GM19023 (cell line): ENCODE results near the gene AGAP1.

Source experiments
- ATAC-seq: cut with Tn5 transposase; IDR thresholded peaks from one replicate; pipeline ENCODE4 v1.9.1; 2021; ENCODE audit warnings: mild to moderate bottlenecking, moderate library complexity; ENCODE audit not compliant: unreplicated experiment

AGAP1 gene

DNA sequence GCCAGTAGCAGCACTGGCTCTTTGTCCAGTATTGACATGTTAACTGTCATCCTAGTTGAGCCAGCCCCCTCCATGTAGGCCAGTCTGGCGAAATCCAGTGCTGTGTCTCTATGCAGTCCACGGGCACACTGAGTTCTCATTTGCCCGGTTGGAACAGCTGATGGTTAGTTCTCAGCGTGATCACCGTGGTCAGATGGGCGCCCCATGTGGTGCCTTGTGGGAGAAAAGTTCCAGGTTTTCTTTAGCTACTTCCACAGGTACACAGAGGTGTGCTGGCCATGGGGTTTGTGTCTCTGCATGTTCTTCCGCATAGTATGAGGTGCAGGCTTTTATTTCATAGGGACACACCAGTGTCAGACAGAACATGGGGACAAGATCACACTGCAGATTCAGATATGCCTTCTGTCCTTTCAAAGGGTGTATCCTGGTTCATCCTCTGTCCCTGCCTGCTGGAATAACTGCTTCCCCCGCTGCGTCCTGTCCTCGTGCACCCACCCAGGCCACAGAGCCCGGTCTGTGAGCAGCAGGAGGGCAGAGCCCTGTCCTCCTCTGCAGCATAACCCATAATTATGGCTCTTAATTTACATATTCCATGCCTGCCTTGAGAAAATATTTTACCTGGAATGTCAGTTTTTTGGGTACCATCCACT, 340.3 kb downstream of the AGAP1 start:
- ATAC-seq: no peak

- ATAC-seq: no peak
Measured at GRCh38 chr2:235834781-235835180, 340.9 kb downstream of the AGAP1 start.

GRCh38 chr2:235835810-235836209, 342.0 kb downstream of the AGAP1 start:
- ATAC-seq: no peak

- ATAC-seq: no peak
Measured at GRCh38 chr2:235836491-235836911, 342.7 kb downstream of the AGAP1 start.

DNA sequence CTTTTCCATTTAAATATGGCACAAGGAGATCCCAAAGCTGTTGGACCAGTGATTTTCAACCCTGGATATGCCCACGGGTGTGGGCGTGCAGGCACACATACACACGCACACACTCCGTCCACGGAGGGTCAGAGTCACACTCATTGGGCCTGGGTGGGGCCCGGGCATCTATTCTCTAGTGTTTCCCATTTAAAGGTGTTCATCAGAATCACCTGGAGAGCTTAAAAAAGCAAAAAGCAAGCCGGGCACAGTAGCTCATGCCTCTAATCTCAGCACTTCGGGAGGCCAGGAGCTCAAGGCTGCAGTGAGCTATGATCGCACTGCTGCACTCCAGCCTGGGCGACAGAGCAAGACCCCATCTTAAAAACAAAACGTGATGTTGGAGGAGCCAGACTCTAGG, 345.4 kb downstream of the AGAP1 start:
- ATAC-seq: no peak

DNA sequence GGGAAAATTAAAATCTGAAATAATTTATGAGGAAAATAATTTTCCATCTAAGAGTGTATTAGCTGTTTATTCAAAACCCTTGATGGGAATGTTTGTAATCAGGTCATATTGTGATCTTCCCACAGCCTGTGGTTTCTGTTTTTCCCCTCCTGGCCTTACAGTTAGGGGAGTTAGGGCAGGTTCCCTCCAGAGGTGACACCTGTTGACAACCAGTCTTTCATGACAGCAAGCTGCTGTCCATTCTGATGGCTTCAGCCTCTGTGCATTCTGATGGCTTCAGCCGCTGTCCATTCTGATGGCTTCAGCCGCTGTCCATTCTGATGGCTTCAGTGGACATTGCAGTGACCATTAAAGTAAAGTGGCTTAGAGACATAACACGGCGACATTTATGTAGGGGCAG, 346.1 kb downstream of the AGAP1 start:
- no peak for ATAC-seq

DNA sequence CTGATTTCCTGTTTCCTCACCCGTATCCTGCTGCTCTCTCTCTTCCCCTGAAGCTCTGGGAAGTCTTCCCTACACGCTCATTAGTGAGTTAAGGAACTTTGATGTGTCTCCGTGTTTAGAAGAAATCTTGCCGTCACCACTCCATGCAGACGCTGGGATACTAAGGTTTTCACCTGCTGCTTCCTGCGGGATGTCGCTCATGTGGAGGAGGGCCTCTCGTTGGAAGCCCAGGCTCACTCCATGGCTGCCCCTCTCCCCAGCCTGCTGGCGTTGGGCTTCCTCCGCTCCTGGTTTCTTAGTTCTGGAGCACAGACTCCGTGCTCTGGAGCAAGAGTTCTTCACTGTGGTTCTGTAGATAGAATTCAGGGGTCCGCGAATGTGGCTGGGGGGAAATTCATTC, 348.0 kb downstream of the AGAP1 start:
- ATAC-seq: no peak

- no peak for ATAC-seq
Measured at GRCh38 chr2:235842941-235843340, 349.1 kb downstream of the AGAP1 start.

DNA sequence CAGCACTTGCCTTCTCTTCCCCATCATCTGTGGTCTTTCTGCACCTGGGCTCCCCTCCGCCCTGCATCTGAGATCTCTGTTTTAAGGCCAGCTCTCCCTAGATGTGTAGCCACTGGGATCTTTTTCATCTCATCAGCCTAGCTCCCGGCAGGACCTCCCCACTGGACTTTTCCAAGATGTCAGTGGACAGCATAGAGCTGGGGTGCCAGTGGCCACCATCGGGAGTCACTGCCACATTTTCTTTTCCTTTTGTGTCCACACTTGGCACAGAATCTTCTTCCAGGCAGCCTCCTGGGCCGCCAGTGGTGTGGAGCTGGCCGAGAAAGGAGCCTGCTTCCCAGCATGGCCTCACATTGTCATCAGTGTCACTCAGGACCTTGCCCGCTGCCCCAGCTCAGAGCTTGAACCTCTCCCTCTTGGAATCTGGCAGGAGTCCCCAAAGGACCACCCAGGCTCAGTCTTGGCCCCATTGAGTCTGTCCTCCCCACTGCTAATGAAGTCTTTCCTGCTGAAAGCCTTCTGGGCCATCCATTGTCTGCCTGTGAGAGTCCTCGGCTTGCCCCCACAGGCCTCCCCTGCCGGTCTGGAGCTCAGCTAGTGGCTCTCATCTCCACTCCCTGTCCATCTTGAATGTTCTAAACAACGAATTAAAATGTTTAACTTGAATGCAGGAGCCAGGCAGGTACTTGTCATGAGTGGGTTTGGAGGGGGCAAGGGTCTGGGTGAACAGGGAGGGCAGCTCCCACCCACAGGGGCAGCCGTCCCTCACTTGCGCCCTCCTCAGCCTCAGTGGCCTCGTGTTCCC, 349.9 kb downstream of the AGAP1 start:
- no peak for ATAC-seq

- ATAC-seq: no peak
Measured at GRCh38 chr2:235844561-235844960, 350.7 kb downstream of the AGAP1 start.

- no peak for ATAC-seq
Measured at GRCh38 chr2:235845245-235845644, 351.4 kb downstream of the AGAP1 start.

- no peak for ATAC-seq
Measured at GRCh38 chr2:235847576-235847975, 353.7 kb downstream of the AGAP1 start.

- no peak for ATAC-seq
Measured at GRCh38 chr2:235848055-235848454, 354.2 kb downstream of the AGAP1 start.

- no peak for ATAC-seq
Measured at GRCh38 chr2:235848946-235849345, 355.1 kb downstream of the AGAP1 start.

DNA sequence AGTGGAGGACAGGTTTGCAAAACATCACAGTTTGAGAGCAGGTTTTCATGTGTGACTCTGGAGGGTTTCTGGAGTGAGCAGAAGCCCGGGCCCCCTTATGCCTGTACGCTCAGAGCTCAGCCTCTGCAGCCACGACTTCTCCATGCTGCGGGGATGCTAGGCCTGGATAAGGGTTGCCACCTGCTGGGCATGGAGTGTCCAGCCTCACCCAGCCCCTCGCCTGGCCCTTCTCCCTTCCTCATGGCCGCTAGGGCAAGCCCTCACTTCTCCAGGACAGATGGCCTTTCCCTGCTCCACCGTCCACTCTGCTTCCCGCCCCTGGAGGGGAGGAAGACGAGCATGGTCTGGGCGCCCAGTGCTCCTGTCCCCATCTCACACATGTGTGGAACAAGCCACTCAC, 355.6 kb downstream of the AGAP1 start:
- no peak for ATAC-seq

GRCh38 chr2:235850289-235850688, 356.4 kb downstream of the AGAP1 start:
- ATAC-seq: no peak

- no peak for ATAC-seq
Measured at GRCh38 chr2:235850771-235851551, 357.1 kb downstream of the AGAP1 start.

GRCh38 chr2:235851828-235852525, 358.1 kb downstream of the AGAP1 start:
- ATAC-seq: no peak

- ATAC-seq: no peak
Measured at GRCh38 chr2:235852526-235852920, 358.7 kb downstream of the AGAP1 start.

GRCh38 chr2:235854276-235854675, 360.4 kb downstream of the AGAP1 start:
- ATAC-seq: no peak

- ATAC-seq: no peak
Measured at GRCh38 chr2:235855011-235855410, 361.2 kb downstream of the AGAP1 start.
